Measurements from ENCODE around the gene GADD45A.

The GADD45A gene

DNA sequence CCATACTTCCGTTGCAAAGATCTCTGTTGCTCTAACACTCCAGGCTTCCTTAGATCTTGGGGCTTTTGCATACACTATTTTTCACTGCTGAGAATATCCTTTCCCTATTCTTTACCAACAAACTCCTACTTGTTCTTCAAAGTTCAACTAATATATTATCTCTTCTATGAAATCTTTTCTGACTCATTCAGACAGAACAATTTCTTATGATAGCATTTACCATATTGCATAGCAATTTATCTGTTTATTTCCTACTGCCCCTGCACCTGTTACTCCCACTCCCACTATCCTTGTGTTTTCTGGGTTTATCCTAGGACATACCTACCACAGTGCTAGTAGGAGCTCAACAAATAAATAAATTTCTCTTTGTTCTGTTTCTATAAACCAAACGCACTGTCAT lies 11.0 kb downstream of the GADD45A start:
- no peak for DNase-seq (ENCODE audit: insufficient read length, low spot score)
- no peak for FAIRE-seq
- TF ChIP-seq, protein P1, sequence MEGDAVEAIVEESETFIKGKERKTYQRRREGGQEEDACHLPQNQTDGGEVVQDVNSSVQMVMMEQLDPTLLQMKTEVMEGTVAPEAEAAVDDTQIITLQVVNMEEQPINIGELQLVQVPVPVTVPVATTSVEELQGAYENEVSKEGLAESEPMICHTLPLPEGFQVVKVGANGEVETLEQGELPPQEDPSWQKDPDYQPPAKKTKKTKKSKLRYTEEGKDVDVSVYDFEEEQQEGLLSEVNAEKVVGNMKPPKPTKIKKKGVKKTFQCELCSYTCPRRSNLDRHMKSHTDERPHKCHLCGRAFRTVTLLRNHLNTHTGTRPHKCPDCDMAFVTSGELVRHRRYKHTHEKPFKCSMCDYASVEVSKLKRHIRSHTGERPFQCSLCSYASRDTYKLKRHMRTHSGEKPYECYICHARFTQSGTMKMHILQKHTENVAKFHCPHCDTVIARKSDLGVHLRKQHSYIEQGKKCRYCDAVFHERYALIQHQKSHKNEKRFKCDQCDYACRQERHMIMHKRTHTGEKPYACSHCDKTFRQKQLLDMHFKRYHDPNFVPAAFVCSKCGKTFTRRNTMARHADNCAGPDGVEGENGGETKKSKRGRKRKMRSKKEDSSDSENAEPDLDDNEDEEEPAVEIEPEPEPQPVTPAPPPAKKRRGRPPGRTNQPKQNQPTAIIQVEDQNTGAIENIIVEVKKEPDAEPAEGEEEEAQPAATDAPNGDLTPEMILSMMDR (IDR thresholded peaks at IDR 0.05; ENCODE audit: insufficient read depth, missing control alignments), result no peak

DNA sequence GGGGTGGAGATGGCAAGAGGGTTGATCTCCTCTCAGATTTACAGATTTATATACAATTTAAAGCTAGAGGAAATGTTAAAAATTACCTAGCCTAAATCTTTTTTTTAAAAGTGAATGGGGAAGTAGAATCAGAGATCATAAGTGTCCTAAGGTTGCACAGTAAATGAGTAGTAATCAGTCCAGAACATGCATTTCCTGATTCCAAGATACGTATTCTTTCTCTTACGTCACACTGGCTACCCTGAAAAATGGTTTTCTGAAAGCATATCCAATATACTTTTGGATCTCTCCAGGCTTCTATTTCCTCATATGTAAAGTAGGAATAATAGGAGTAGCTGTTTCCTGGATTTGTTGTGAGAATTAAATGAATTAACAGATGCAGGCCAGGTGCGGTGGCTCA lies 11.7 kb downstream of the GADD45A start:
- DNase-seq (ENCODE audit: insufficient read length, low spot score) (no peak), FAIRE-seq (no peak)
- TF ChIP-seq, protein P1 (IDR thresholded peaks at IDR 0.05; ENCODE audit: insufficient read depth, missing control alignments), result no peak

DNA sequence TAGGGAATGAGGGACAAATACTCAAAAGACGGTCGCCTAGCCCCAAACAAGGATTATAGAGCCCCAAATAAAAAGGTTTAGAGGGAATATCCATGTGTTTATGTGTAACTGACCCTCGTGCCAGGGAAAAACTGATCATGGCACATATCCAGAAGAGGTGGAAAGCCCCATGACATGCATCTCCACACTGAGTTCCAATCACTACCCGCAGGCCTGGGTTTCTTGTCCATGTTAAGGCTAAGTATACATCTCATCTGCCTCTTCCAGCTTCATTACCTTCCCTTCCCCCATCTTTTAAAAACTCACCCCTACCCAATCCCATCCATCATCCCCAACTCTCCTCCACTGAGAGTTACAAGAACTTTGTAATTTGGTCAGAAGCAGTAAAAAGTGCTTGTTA lies 15.2 kb downstream of the GADD45A start:
- TF ChIP-seq, protein P1 (IDR thresholded peaks at IDR 0.05; ENCODE audit: insufficient read depth, missing control alignments), result no peak
- FAIRE-seq (no peak), DNase-seq (ENCODE audit: insufficient read length, low spot score) (no peak)

GRCh38 chr1:67700692-67701410 lies 15.8 kb downstream of the GADD45A start:
- DNase-seq (ENCODE audit: insufficient read length, low spot score) (no peak), FAIRE-seq (no peak)
- TF ChIP-seq, protein P1 (IDR thresholded peaks at IDR 0.05; ENCODE audit: insufficient read depth, missing control alignments), result no peak

GRCh38 chr1:67701876-67702275 lies 16.9 kb downstream of the GADD45A start:
- FAIRE-seq (no peak), DNase-seq (ENCODE audit: insufficient read length, low spot score) (no peak)
- TF ChIP-seq, protein P1 (IDR thresholded peaks at IDR 0.05; ENCODE audit: insufficient read depth, missing control alignments), result no peak

GRCh38 chr1:67704351-67704750 lies 19.4 kb downstream of the GADD45A start:
- FAIRE-seq, result no peak
- TF ChIP-seq, protein P1 (IDR thresholded peaks at IDR 0.05; ENCODE audit: insufficient read depth, missing control alignments), result no peak
- no peak for DNase-seq (ENCODE audit: insufficient read length, low spot score)

- no peak for DNase-seq (ENCODE audit: insufficient read length, low spot score)
- TF ChIP-seq, protein P1 (IDR thresholded peaks at IDR 0.05; ENCODE audit: insufficient read depth, missing control alignments), result no peak
- no peak for FAIRE-seq
Measured at GRCh38 chr1:67705735-67706453, 20.9 kb downstream of the GADD45A start.

Data from D721Med (cell line).